Peyer's patch (tissue), 4 donors: ENCODE measurements around the gene TDRD6.

Experiments
- CTCF ChIP-seq, 6 experiments: fragments of 450-650 bp in 4 of 6; fragments of 200-600 bp in 2 of 6; sonication (generic) in 1 of 6; IDR thresholded peaks; one replicate each; pipeline ENCODE4 v1.5.1; 2017 to 2019; ENCODE audit warnings: antibody characterized with exemption in 6 of 6, mild to moderate bottlenecking in 3 of 6, moderate library complexity in 1 of 6
- POLR2A ChIP-seq, 2 donors: fragments of 450-650 bp; IDR thresholded peaks; one replicate each; pipeline ENCODE4 v1.5.1; 2017; ENCODE audit warnings: antibody characterized with exemption in 2 of 2, mild to moderate bottlenecking in 2 of 2, moderate library complexity in 2 of 2

- TF ChIP-seq POLR2A (IDR thresholded peaks at IDR 0.05), result no peak
- TF ChIP-seq CTCF (IDR thresholded peaks at IDR 0.05), result no peak
These were observed 47.4 kb downstream of the TDRD6 start, which contains the start of gene PLA2G7 for GRCh38 chr6:46734867-46735719.
